ENCODE measurements around the gene BBOF1. TPM values are rescaled to one million over a fixed set of nuclear protein-coding genes. Genes with fewer than 3 reads are reported as not detected.
"Not testable (repeated sequence)": the region's sequence is repeated elsewhere in the genome, so short reads cannot be mapped to it uniquely, and the experiment has no call there.

Gene BBOF1
- total RNA-seq, result 0.92 and 2.2 TPM in 2 replicates

GRCh38 chr14:74018586-74019407 is at the start of gene BBOF1, which contains the start of gene ENTPD5:
BBOF1 (plus strand) TSS chr14:74019349; CDS start chr14:74019479, 130 bp downstream.
ENTPD5 (minus strand) TSS chr14:74019288; CDS start chr14:73988102, 31,186 bp downstream.
- no peak for DNase-seq (ENCODE audit: extremely low read depth, low read depth, low spot score)

GRCh38 chr14:73973497-73973896 is 45.7 kb upstream of the BBOF1 start:
- no peak for DNase-seq (ENCODE audit: extremely low read depth, low read depth, low spot score)

GRCh38 chr14:73976125-73976524 is 43.0 kb upstream of the BBOF1 start:
- DNase-seq (ENCODE audit: extremely low read depth, low read depth, low spot score), result no peak

- no peak for DNase-seq (ENCODE audit: extremely low read depth, low read depth, low spot score)
Measured at GRCh38 chr14:73977896-73978295, 41.3 kb upstream of the BBOF1 start.

GRCh38 chr14:73988065-73988464 is 31.1 kb upstream of the BBOF1 start:
- no peak for DNase-seq (ENCODE audit: extremely low read depth, low read depth, low spot score)

- DNase-seq (ENCODE audit: extremely low read depth, low read depth, low spot score), result not testable (repeated sequence)
Measured at GRCh38 chr14:73988656-73989055, 30.5 kb upstream of the BBOF1 start.

GRCh38 chr14:73991092-73991491 is 28.1 kb upstream of the BBOF1 start:
- no peak for DNase-seq (ENCODE audit: extremely low read depth, low read depth, low spot score)

GRCh38 chr14:73994926-73995325 is 24.2 kb upstream of the BBOF1 start:
- not testable (repeated sequence) for DNase-seq (ENCODE audit: extremely low read depth, low read depth, low spot score)

- DNase-seq (ENCODE audit: extremely low read depth, low read depth, low spot score), result no peak
Measured at GRCh38 chr14:73995977-73996378, 23.2 kb upstream of the BBOF1 start.

- no peak for DNase-seq (ENCODE audit: extremely low read depth, low read depth, low spot score)
Measured at GRCh38 chr14:73996731-73997107, 22.4 kb upstream of the BBOF1 start.

GRCh38 chr14:73997108-73997943 is 21.8 kb upstream of the BBOF1 start:
- DNase-seq (ENCODE audit: extremely low read depth, low read depth, low spot score), result no peak

GRCh38 chr14:73997944-73998447 is 21.2 kb upstream of the BBOF1 start:
- no peak for DNase-seq (ENCODE audit: extremely low read depth, low read depth, low spot score)

- DNase-seq (ENCODE audit: extremely low read depth, low read depth, low spot score), result no peak
Measured at GRCh38 chr14:73998726-73999125, 20.4 kb upstream of the BBOF1 start.

GRCh38 chr14:74005664-74006063 is 13.5 kb upstream of the BBOF1 start:
- DNase-seq (ENCODE audit: extremely low read depth, low read depth, low spot score), result not testable (repeated sequence)

GRCh38 chr14:74008843-74009499 is 10.2 kb upstream of the BBOF1 start:
- DNase-seq (ENCODE audit: extremely low read depth, low read depth, low spot score), result no peak

- no peak for DNase-seq (ENCODE audit: extremely low read depth, low read depth, low spot score)
Measured at GRCh38 chr14:74014299-74014698, 4.8 kb upstream of the BBOF1 start.

- no peak for DNase-seq (ENCODE audit: extremely low read depth, low read depth, low spot score)
Measured at GRCh38 chr14:74015176-74015575, 4.0 kb upstream of the BBOF1 start.

- DNase-seq (ENCODE audit: extremely low read depth, low read depth, low spot score), result no peak
Measured at GRCh38 chr14:74015963-74016362, 3.2 kb upstream of the BBOF1 start.

GRCh38 chr14:74018174-74018585 is 969 bp upstream of the BBOF1 start:
- DNase-seq (ENCODE audit: extremely low read depth, low read depth, low spot score), result peak; percentile 34

GRCh38 chr14:74019408-74020137 is 424 bp downstream of the BBOF1 start:
- peak; percentile 12 for DNase-seq (ENCODE audit: extremely low read depth, low read depth, low spot score)
